ENCODE measurements around the gene PTGIS. TPM values are rescaled to one million over a fixed set of nuclear protein-coding genes. Genes with fewer than 3 reads are reported as not detected.

The PTGIS gene
- 10 to 100 TPM; 17.0 to 39.2 (median 32.4) TPM for total RNA-seq

- TF ChIP-seq, protein P1, sequence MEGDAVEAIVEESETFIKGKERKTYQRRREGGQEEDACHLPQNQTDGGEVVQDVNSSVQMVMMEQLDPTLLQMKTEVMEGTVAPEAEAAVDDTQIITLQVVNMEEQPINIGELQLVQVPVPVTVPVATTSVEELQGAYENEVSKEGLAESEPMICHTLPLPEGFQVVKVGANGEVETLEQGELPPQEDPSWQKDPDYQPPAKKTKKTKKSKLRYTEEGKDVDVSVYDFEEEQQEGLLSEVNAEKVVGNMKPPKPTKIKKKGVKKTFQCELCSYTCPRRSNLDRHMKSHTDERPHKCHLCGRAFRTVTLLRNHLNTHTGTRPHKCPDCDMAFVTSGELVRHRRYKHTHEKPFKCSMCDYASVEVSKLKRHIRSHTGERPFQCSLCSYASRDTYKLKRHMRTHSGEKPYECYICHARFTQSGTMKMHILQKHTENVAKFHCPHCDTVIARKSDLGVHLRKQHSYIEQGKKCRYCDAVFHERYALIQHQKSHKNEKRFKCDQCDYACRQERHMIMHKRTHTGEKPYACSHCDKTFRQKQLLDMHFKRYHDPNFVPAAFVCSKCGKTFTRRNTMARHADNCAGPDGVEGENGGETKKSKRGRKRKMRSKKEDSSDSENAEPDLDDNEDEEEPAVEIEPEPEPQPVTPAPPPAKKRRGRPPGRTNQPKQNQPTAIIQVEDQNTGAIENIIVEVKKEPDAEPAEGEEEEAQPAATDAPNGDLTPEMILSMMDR (IDR thresholded peaks at IDR 0.05; ENCODE audit: low read depth) = no peak
These were observed at the start of gene PTGIS for GRCh38 chr20:49567421-49568277. Gene PTGIS, minus strand, starts transcription at chr20:49568137. Its CDS starts 21 bp downstream, at chr20:49568116.

DNA sequence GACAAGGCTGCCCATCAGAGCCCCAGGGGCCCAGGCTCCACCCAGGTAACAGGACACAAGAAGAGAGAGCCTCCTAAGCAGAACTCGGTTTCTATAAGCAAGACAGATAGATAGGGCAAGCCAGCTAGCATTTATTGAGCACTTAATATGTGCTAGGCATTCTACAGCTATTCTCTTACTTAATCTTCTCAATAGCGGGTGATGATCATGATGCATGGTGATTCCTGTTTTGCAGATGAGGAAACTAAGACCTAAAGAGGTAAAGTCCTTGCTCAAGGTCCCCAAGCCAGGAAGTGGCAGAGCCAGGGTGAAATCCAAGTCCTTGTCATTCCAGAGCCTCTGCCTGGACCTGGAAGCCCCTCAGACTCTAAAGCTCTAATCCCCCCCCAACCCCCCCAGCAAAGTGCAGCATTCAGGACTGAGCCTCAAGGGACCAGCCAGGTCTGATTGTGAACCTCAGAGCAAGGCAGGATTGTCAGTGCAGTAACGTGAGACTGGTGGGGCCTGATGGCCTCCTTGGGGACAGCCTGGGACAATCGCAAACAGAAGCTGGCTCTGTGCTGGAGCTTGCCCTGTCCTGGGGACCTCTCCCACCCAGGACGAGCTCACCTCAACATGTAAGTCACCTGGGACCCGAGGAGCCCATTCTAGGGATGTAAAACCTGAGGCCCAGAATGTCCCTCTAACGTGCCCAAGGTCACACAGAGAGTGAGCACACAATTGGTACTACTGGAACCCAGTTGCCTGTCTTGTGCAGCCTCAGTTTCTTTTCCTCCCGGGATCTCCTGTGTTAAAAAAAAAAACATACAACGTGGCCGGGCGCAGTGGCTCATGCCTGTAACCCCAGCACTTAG lies 48.4 kb upstream of the PTGIS start:
- TF ChIP-seq, protein P1 (IDR thresholded peaks at IDR 0.05; ENCODE audit: low read depth) = no peak

- TF ChIP-seq, protein P1 (IDR thresholded peaks at IDR 0.05; ENCODE audit: low read depth) = no peak
These were observed 47.6 kb upstream of the PTGIS start for GRCh38 chr20:49615401-49616153.

DNA sequence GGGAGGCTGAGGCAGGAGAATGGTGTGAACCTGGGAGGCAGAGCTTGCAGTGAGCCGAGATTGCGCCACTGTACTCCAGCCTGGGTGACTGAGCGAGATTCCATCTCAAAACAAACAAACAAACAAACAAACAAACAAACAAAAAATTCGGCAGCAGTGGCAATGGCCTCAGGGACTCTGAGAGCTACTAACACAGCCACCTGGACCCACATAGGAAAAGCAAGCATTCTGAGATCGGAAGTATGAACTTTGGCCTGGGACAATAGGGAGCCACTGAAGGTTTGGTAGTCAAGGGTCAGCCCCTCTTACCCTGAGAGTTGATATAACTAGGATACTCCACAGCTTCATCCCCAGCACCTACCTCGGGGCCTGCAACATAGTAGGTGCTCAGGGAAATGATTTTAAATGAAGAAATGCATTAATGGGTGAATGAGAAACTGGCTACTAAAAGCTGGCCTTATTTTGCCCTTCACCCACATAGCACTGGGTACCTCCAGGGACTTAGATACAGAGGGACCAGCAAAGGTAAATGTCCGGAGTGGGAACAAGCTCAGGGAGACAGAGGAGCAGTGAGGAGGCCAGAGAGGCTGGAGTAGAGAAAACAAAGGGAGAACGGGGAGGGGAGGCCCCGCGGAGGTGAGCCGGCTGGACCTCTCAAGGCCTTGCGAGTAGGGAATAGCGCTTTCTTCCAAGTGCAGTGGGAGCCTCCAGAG lies 46.6 kb upstream of the PTGIS start:
- TF ChIP-seq, protein P1 (IDR thresholded peaks at IDR 0.05; ENCODE audit: low read depth) = no peak

- TF ChIP-seq, protein P1 (IDR thresholded peaks at IDR 0.05; ENCODE audit: low read depth) = no peak
These were observed 44.3 kb upstream of the PTGIS start for GRCh38 chr20:49612127-49612738.

GRCh38 chr20:49610691-49611538 lies 43.0 kb upstream of the PTGIS start:
- TF ChIP-seq, protein P1 (IDR thresholded peaks at IDR 0.05; ENCODE audit: low read depth) = no peak

All from subcutaneous adipose tissue (tissue), 4 donors.